Hindlimb muscle (tissue), 1 donor: ENCODE results near the gene GALT. TPM values are rescaled to one million over a fixed set of nuclear protein-coding genes. Genes with fewer than 3 reads are reported as not detected.

Experiments used
- DNase-seq: peaks from one replicate; pipeline ENCODE4 v3.0.0-alpha.2; 2013
- polyA plus RNA-seq: library from polyadenylated mRNA; unstranded; fragments of 120-200 nt; gene quantifications from one replicate; pipeline ENCODE4 v1.2.1, GENCODE V29; 2013; ENCODE audit not compliant: insufficient read length

Gene GALT
- polyA plus RNA-seq, result 46.6 TPM

GRCh38 chr9:34646211-34647083 is at the start of gene GALT:
Gene GALT (plus strand): TSS chr9:34646675. CDS start chr9:34646705, 30 bp downstream.
- peak; percentile 84 for DNase-seq

GRCh38 chr9:34599546-34599945 is 46.9 kb upstream of the GALT start:
- DNase-seq, result no peak

- no peak for DNase-seq
These were observed 45.6 kb upstream of the GALT start for GRCh38 chr9:34600908-34601307.

- no peak for DNase-seq
These were observed 44.4 kb upstream of the GALT start for GRCh38 chr9:34601937-34602573.

GRCh38 chr9:34603610-34604231 is 42.8 kb upstream of the GALT start:
- peak; percentile 82 for DNase-seq

- no peak for DNase-seq
These were observed 40.3 kb upstream of the GALT start for GRCh38 chr9:34606190-34606589.

GRCh38 chr9:34606905-34607304 is 39.6 kb upstream of the GALT start:
- no peak for DNase-seq

GRCh38 chr9:34607331-34607730 is 39.1 kb upstream of the GALT start:
- DNase-seq, result no peak

GRCh38 chr9:34610434-34611206 is 35.9 kb upstream of the GALT start:
- no peak for DNase-seq

GRCh38 chr9:34611251-34611810 is 35.1 kb upstream of the GALT start:
- peak; percentile 34 for DNase-seq

GRCh38 chr9:34611811-34612787 is 34.4 kb upstream of the GALT start, which contains the start of gene RPP25L:
Gene RPP25L (minus strand): TSS chr9:34612097. CDS start chr9:34611296, 801 bp downstream.
- peak; percentile 95 for DNase-seq

- peak; percentile 83 for DNase-seq
These were observed 33.6 kb upstream of the GALT start for GRCh38 chr9:34612788-34613390.

GRCh38 chr9:34615132-34615531 is 31.3 kb upstream of the GALT start:
- no peak for DNase-seq

GRCh38 chr9:34620061-34620994 is 26.1 kb upstream of the GALT start, which contains the start of gene DCTN3:
Gene DCTN3 (minus strand): TSS chr9:34620495. CDS start chr9:34620464, 31 bp downstream.
- DNase-seq, result peak; percentile 93

GRCh38 chr9:34623374-34624235 is 22.9 kb upstream of the GALT start:
- DNase-seq, result no peak

GRCh38 chr9:34624475-34625185 is 21.8 kb upstream of the GALT start:
- DNase-seq, result no peak

- no peak for DNase-seq
These were observed 21.3 kb upstream of the GALT start for GRCh38 chr9:34625186-34625486.
